BJ (cell line): ENCODE measurements around the gene ARID1A. TPM values are rescaled to one million over a fixed set of nuclear protein-coding genes. Genes with fewer than 3 reads are reported as not detected.

ENCODE experiments used
- CTCF ChIA-PET: fragments of 350-600 bp; formaldehyde crosslinking; extraction: SDS; loops from one replicate; lab custom pipeline; 2021; ENCODE audit warnings: antibody characterized with exemption, inconsistent platforms; lab: Yijun Ruan, JAX
- POLR2A ChIA-PET: fragments of 300-600 bp; sonication (Branson Sonifier 250); formaldehyde crosslinking; extraction: SDS; loops from one replicate; lab custom pipeline; 2021; ENCODE audit warnings: antibody characterized with exemption; lab: Charles Lee
- DNase-seq: peaks from one replicate; pipeline ENCODE4 v3.0.0-alpha.2; 2011; ENCODE audit warnings: low read depth
- H3K27me3 ChIP-seq: 2 replicates; pipeline ENCODE4 v1.6.0; 2011; ENCODE audit warnings: low read length; ENCODE audit not compliant: control insufficient read depth, insufficient read depth
- H3K36me3 ChIP-seq: 2 replicates; pipeline ENCODE4 v1.5.1; 2011; ENCODE audit warnings: low read length; ENCODE audit not compliant: control insufficient read depth, insufficient read depth
- H3K4me3 ChIP-seq: 2 replicates; pipeline ENCODE4 v1.5.1; 2011; ENCODE audit warnings: low read depth, mild to moderate bottlenecking, control low read depth, low read length
- polyA plus RNA-seq: library from polyadenylated mRNA; depleted of rRNA; stranded (reverse); fragments of >200 nt; gene quantifications from 2 replicates; pipeline ENCODE4 v1.2.3, GENCODE V29; 2011
- TF ChIP-seq, protein P1 (sequence below): IDR thresholded peaks from 2 replicates; pipeline ENCODE4 v1.5.1; 2011; ENCODE audit warnings: low read depth, mild to moderate bottlenecking, control low read depth, inconsistent platforms, low read length, moderate library complexity; ENCODE audit not compliant: insufficient read depth

ARID1A gene
- polyA plus RNA-seq, 1 experiment, result 16.0 TPM

DNA sequence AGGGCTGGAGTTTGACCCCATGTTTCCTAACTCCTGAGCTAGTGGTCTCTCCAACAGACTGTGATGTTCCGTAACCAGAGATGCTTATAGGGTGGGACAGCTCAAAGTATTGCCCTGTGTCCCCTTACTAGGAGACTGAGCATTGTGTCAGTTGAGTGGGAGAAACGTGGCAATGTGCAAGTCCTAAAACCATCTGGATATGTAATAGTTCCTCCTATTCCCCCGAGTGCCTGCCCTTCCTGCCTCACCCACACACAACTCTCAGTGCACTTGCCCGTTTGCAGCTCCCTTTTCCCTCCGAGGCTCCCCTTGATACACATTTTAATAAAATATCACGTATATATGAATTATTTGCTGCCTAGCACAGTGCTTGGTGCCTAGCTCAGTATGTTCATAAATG is 95.3 kb downstream of the ARID1A start:
- TF ChIP-seq, protein P1, sequence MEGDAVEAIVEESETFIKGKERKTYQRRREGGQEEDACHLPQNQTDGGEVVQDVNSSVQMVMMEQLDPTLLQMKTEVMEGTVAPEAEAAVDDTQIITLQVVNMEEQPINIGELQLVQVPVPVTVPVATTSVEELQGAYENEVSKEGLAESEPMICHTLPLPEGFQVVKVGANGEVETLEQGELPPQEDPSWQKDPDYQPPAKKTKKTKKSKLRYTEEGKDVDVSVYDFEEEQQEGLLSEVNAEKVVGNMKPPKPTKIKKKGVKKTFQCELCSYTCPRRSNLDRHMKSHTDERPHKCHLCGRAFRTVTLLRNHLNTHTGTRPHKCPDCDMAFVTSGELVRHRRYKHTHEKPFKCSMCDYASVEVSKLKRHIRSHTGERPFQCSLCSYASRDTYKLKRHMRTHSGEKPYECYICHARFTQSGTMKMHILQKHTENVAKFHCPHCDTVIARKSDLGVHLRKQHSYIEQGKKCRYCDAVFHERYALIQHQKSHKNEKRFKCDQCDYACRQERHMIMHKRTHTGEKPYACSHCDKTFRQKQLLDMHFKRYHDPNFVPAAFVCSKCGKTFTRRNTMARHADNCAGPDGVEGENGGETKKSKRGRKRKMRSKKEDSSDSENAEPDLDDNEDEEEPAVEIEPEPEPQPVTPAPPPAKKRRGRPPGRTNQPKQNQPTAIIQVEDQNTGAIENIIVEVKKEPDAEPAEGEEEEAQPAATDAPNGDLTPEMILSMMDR, result no peak
- H3K27me3 ChIP-seq, result no peaks in the 10 kb centered on the region
- H3K36me3 ChIP-seq, result peaks cover 12% of the 10 kb centered on the region
- ChIA-PET CTCF (interaction anchor here (0.5 to 6.2 kb wide), 9 partner anchors 8 to 189 kb away, joined by 3 to 210 read pairs (median 5); no protein-coding TSS in a partner anchor), POLR2A (no interaction called here)
- no peak overlapping the region for H3K4me3 ChIP-seq
- no peak for DNase-seq

GRCh38 chr1:26791626-26792025 is 95.8 kb downstream of the ARID1A start:
- Histone ChIP-seq H3K4me3 (no peak overlapping the region), H3K36me3 (peaks cover 12% of the 10 kb centered on the region), H3K27me3 (no peaks in the 10 kb centered on the region)
- ChIA-PET POLR2A (no interaction called here), CTCF (interaction anchor here (0.5 to 6.2 kb wide), 6 partner anchors 34 to 190 kb away, joined by 3 to 210 read pairs (median 5); no protein-coding TSS in a partner anchor)
- TF ChIP-seq, protein P1, result no peak
- no peak for DNase-seq

GRCh38 chr1:26792924-26793323 is 97.1 kb downstream of the ARID1A start:
- DNase-seq, result no peak
- POLR2A ChIA-PET, result no interaction called here
- Histone ChIP-seq H3K4me3 (no peak overlapping the region), H3K36me3 (peaks cover 12% of the 10 kb centered on the region), H3K27me3 (no peaks in the 10 kb centered on the region)
- CTCF ChIA-PET, result interaction anchor here (6.2 kb wide), 1 partner anchor 191 kb away, joined by 210 read pairs; no protein-coding TSS in a partner anchor
- TF ChIP-seq, protein P1, result no peak

DNA sequence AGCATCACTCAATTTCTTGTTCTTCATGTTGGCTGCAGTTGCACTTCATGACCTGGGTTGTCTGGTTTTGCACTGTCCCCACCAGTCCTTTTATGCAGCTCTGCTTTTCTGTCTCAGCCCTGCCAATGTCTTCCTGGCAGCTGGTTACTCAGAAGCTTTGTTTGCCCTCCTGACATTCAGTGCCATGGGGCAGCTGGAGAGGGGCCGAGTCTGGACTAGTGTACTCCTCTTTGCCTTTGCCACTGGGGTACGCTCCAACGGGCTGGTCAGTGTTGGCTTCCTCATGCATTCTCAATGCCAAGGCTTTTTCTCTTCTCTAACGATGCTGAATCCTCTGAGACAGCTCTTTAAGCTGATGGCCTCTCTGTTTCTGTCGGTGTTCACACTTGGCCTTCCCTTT is 98.6 kb downstream of the ARID1A start:
- TF ChIP-seq, protein P1, result no peak
- ChIA-PET CTCF (interaction anchor here (1.1 to 1.6 kb wide), 2 partner anchors 192 to 195 kb away, joined by 4 to 7 read pairs; no protein-coding TSS in a partner anchor), POLR2A (no interaction called here)
- DNase-seq, result no peak
- H3K4me3 ChIP-seq, result no peak overlapping the region
- no peaks in the 10 kb centered on the region for H3K27me3 ChIP-seq
- H3K36me3 ChIP-seq, result peaks cover 12% of the 10 kb centered on the region

DNA sequence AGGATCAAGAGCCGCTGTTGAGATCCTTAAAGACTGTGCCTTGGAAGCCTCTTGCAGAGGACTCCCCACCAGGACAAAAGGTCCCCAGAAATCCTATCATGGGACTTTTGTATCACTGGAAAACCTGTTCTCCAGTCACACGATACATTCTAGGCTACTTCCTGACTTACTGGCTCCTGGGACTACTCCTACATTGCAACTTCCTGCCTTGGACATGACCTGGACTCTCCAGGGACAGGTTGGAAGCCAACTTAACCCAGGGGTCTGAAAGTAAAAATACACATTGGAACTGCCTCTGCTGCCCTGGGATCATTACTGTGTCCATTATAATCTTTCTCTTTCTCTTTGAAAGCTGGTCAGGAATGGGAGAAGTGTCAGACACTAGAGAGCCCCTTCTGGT is 101.8 kb downstream of the ARID1A start:
- no peak for DNase-seq
- Histone ChIP-seq H3K27me3 (no peaks in the 10 kb centered on the region), H3K36me3 (peaks cover 10% of the 10 kb centered on the region), H3K4me3 (no peak overlapping the region)
- TF ChIP-seq, protein P1, result no peak
- CTCF ChIA-PET, result interaction anchor here (1.5 to 4.6 kb wide), 2 partner anchors 8 to 12 kb away, joined by 8 to 33 read pairs; partner anchors contain the start of gene PIGV
- POLR2A ChIA-PET, result no interaction called here
